HEK293T (cell line): ENCODE data around the gene JCAD.

Source experiments
- BHLHE40 ChIP-seq: fragments of 450-650 bp; IDR thresholded peaks from 2 replicates; pipeline ENCODE4 v1.6.1; 2016; ENCODE audit warnings: mild to moderate bottlenecking, moderate library complexity, borderline replicate concordance
- SUZ12 ChIP-seq: fragments of 450-650 bp; IDR thresholded peaks from 2 replicates; pipeline ENCODE4 v1.6.1; 2016; ENCODE audit warnings: mild to moderate bottlenecking

DNA sequence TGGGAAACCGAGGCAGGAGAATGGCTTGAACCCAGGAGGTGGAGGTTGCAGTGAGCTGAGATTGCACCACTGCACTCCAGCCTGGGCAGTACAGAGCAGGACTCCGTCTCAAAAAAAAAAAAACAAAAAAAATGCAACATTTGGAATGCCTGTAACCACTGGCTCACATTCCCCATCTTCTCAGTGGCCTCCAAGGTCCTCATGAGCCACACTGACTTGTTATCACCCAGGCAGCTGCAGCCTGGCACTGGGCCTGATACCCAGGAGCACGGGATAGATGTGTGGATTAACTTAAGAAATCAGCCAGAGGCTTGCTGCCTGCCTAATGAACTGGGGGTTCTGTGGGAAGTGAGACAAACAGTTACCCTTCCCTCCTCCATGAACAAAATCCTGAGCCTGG, 23.0 kb downstream of the JCAD start:
- no peak for TF ChIP-seq BHLHE40
- TF ChIP-seq SUZ12 = no peak
